OCI-LY1 (cell line): ENCODE data around the gene IL36RN.

Source experiments
- H2AFZ ChIP-seq: fragments of 200-600 bp; sonication (generic), shearing (Covaris generic); 2 replicates; pipeline ENCODE4 v1.6.0; 2014; ENCODE audit warnings: antibody characterized with exemption, mild to moderate bottlenecking, low read length
- H3F3A ChIP-seq: fragments of 200-600 bp; sonication (generic), shearing (Covaris generic); 2 replicates; pipeline ENCODE4 v1.6.0; 2014; ENCODE audit warnings: mild to moderate bottlenecking, antibody characterized with exemption, low read length, moderate library complexity; ENCODE audit not compliant: insufficient read depth
- H3K27ac ChIP-seq: fragments of 200-600 bp; sonication (generic); 2 replicates; pipeline ENCODE4 v1.5.1; 2014; ENCODE audit warnings: low read length, mixed run types, mild to moderate bottlenecking, low read depth; ENCODE audit not compliant: poor library complexity, severe bottlenecking
- H3K27me3 ChIP-seq: fragments of 200-600 bp; sonication (generic); 2 replicates; pipeline ENCODE4 v1.6.0; 2014; ENCODE audit warnings: antibody characterized with exemption, mild to moderate bottlenecking, low read length, moderate library complexity; ENCODE audit not compliant: insufficient read depth
- H3K36me3 ChIP-seq: fragments of 200-600 bp; sonication (generic); 2 replicates; pipeline ENCODE4 v1.6.1; 2014; ENCODE audit warnings: mild to moderate bottlenecking, antibody characterized with exemption, low read length, moderate library complexity, mixed read lengths; ENCODE audit not compliant: insufficient read depth
- H3K4me1 ChIP-seq: fragments of 200-600 bp; sonication (generic); 2 replicates; pipeline ENCODE4 v1.5.1; 2014; ENCODE audit warnings: mild to moderate bottlenecking, low read length, moderate library complexity; ENCODE audit not compliant: insufficient read depth, severe bottlenecking
- H3K4me2 ChIP-seq: fragments of 200-600 bp; sonication (generic), shearing (Covaris generic); 2 replicates; pipeline ENCODE4 v1.6.1; 2014; ENCODE audit warnings: low read length
- H3K4me3 ChIP-seq: fragments of 200-600 bp; sonication (generic); 2 replicates; pipeline ENCODE4 v1.5.1; 2014; ENCODE audit warnings: low read length, low read depth, mild to moderate bottlenecking, mixed read lengths; ENCODE audit not compliant: poor library complexity, severe bottlenecking
- H3K79me2 ChIP-seq: fragments of 200-600 bp; shearing (Covaris generic); 2 replicates; pipeline ENCODE4 v1.6.1; 2016; ENCODE audit warnings: mixed run types, low read length, mixed read lengths; ENCODE audit not compliant: insufficient read depth
- H3K9ac ChIP-seq: fragments of 200-600 bp; sonication (generic), shearing (Covaris generic); 2 replicates; pipeline ENCODE4 v1.6.1; 2014; ENCODE audit warnings: mild to moderate bottlenecking, low read length, mixed read lengths
- H3K9me2 ChIP-seq: fragments of 200-600 bp; sonication (generic), shearing (Covaris generic); 2 replicates; pipeline ENCODE4 v1.6.1; 2014; ENCODE audit warnings: low read depth, mild to moderate bottlenecking, low read length, mixed read lengths
- H3K9me3 ChIP-seq: fragments of 200-600 bp; shearing (Covaris generic); 2 replicates; pipeline ENCODE4 v1.6.1; 2014; ENCODE audit warnings: low read length, mixed read lengths
- H4K20me1 ChIP-seq: fragments of 200-600 bp; sonication (generic), shearing (Covaris generic); 2 replicates; pipeline ENCODE4 v1.6.0; 2016; ENCODE audit warnings: mild to moderate bottlenecking, low read length; ENCODE audit not compliant: insufficient read depth
- EZH2 ChIP-seq: fragments of 200-600 bp; sonication (generic), shearing (Covaris generic); IDR thresholded peaks from 2 replicates; pipeline ENCODE4 v1.8.0; 2017; ENCODE audit warnings: borderline replicate concordance, mixed run types, mild to moderate bottlenecking, antibody characterized with exemption, low read length, moderate library complexity, mixed read lengths
- TF ChIP-seq, protein P1 (sequence below): fragments of 200-600 bp; sonication (generic), shearing (Covaris generic); IDR thresholded peaks from 2 replicates; pipeline ENCODE4 v1.5.1; 2017; ENCODE audit warnings: mild to moderate bottlenecking, antibody characterized with exemption, low read length, moderate library complexity, mixed read lengths

IL36RN gene

DNA sequence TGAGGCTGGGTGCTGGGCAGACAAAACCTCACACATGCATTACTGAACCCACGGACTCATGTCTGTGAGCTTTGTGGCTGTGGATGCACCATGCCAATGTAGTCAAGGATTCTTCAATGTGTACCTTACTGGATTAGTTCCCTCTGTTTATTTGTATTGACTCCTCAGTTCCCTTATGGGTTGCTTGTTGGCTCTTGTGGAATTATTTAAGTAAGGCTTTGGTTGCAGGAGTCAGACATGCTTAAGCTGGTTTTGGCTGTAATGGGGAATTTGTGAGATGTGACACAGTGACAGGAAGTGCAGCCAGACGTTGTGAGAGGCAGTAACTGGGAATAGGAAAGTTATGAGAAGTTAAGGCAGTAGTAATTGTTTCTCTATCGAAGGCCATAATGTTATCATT lies 54.8 kb downstream of the IL36RN start:
- TF ChIP-seq, protein P1, sequence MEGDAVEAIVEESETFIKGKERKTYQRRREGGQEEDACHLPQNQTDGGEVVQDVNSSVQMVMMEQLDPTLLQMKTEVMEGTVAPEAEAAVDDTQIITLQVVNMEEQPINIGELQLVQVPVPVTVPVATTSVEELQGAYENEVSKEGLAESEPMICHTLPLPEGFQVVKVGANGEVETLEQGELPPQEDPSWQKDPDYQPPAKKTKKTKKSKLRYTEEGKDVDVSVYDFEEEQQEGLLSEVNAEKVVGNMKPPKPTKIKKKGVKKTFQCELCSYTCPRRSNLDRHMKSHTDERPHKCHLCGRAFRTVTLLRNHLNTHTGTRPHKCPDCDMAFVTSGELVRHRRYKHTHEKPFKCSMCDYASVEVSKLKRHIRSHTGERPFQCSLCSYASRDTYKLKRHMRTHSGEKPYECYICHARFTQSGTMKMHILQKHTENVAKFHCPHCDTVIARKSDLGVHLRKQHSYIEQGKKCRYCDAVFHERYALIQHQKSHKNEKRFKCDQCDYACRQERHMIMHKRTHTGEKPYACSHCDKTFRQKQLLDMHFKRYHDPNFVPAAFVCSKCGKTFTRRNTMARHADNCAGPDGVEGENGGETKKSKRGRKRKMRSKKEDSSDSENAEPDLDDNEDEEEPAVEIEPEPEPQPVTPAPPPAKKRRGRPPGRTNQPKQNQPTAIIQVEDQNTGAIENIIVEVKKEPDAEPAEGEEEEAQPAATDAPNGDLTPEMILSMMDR = no peak
- no peak for TF ChIP-seq EZH2
- Histone ChIP-seq H2AFZ (no peak overlapping the region), H3K9me3 (no peaks in the 10 kb centered on the region)

More for the DNA sequence above, 54.8 kb downstream of the IL36RN start:
- Histone ChIP-seq H3K9ac (no peak overlapping the region), H3F3A (no peaks in the 10 kb centered on the region), H4K20me1 (no peaks in the 10 kb centered on the region), H3K27me3 (no peaks in the 10 kb centered on the region), H3K79me2 (no peaks in the 10 kb centered on the region), H3K4me3 (no peak overlapping the region), H3K36me3 (no peaks in the 10 kb centered on the region), H3K27ac (no peak overlapping the region), H3K4me2 (no peak overlapping the region), H3K9me2 (no peaks in the 10 kb centered on the region), H3K4me1 (peaks cover 7% of the 10 kb centered on the region)
